ENCODE measurements around the gene CRYBG3. TPM values are rescaled to one million over a fixed set of nuclear protein-coding genes. Genes with fewer than 3 reads are reported as not detected.

The CRYBG3 gene
- total and polyA plus RNA-seq, 3 donors from 2014 or later = 39.7 to 49.8 (median 47.6) TPM

- 92 to 95% methylated on average over 1 of the region's 1 CpG for WGBS, 2 donors
- H3K36me3 ChIP-seq (ENCODE audit: low read depth, missing control alignments) = no peaks in the 10 kb centered on the region
- no peaks in the 10 kb centered on the region for H3K27me3 ChIP-seq
- H3K9me3 ChIP-seq = no peaks in the 10 kb centered on the region
- DNase-seq = no peak
- H3K4me3 ChIP-seq = no peak overlapping the region
- intact Hi-C loops (cut with DNase I; ENCODE audit: low total_unique reads) = no loop called here
- no peaks in the 10 kb centered on the region for H3K4me1 ChIP-seq
- H3K27ac ChIP-seq = no peak overlapping the region
- TF ChIP-seq CTCF (IDR thresholded peaks at IDR 0.05) (no peak), POLR2A (IDR thresholded peaks at IDR 0.05) (no peak)
Measured at GRCh38 chr3:97952872-97953271, 131.1 kb downstream of the CRYBG3 start.

GRCh38 chr3:97954228-97954827 is 132.5 kb downstream of the CRYBG3 start:
- Histone ChIP-seq H3K4me1 (no peaks in the 10 kb centered on the region), H3K27ac (no peak overlapping the region), H3K27me3 (no peaks in the 10 kb centered on the region), H3K36me3 (ENCODE audit: low read depth, missing control alignments) (no peaks in the 10 kb centered on the region), H3K4me3 (no peak overlapping the region), H3K9me3 (no peaks in the 10 kb centered on the region)
- WGBS, 2 donors = 81 to 86% methylated on average over 9 of the region's 9 CpGs
- TF ChIP-seq CTCF (IDR thresholded peaks at IDR 0.05) = no peak
- no peak for TF ChIP-seq POLR2A (IDR thresholded peaks at IDR 0.05)
- intact Hi-C loops (cut with DNase I; ENCODE audit: low total_unique reads) = no loop called here
- no peak for DNase-seq

- no peak for DNase-seq
- H3K27ac ChIP-seq = no peak overlapping the region
- WGBS, 2 donors = 87 to 97% methylated on average over 3 of the region's 3 CpGs
- H3K9me3 ChIP-seq = no peaks in the 10 kb centered on the region
- intact Hi-C loops (cut with DNase I; ENCODE audit: low total_unique reads) = no loop called here
- H3K4me1 ChIP-seq = no peaks in the 10 kb centered on the region
- TF ChIP-seq POLR2A (IDR thresholded peaks at IDR 0.05) (no peak), CTCF (IDR thresholded peaks at IDR 0.05) (no peak)
- no peaks in the 10 kb centered on the region for H3K27me3 ChIP-seq
- no peak overlapping the region for H3K4me3 ChIP-seq
- H3K36me3 ChIP-seq (ENCODE audit: low read depth, missing control alignments) = no peaks in the 10 kb centered on the region
Measured at GRCh38 chr3:97956051-97956450, 134.2 kb downstream of the CRYBG3 start.

- no peak overlapping the region for H3K27ac ChIP-seq
- H3K4me1 ChIP-seq = no peaks in the 10 kb centered on the region
- TF ChIP-seq POLR2A (IDR thresholded peaks at IDR 0.05) = no peak
- TF ChIP-seq CTCF (IDR thresholded peaks at IDR 0.05) = no peak
- H3K4me3 ChIP-seq = no peak overlapping the region
- 87 to 90% methylated on average over 8 of the region's 8 CpGs for WGBS, 2 donors
- intact Hi-C loops (cut with DNase I; ENCODE audit: low total_unique reads) = no loop called here
- H3K9me3 ChIP-seq = no peaks in the 10 kb centered on the region
- H3K36me3 ChIP-seq (ENCODE audit: low read depth, missing control alignments) = no peaks in the 10 kb centered on the region
- no peaks in the 10 kb centered on the region for H3K27me3 ChIP-seq
- no peak for DNase-seq
Measured at GRCh38 chr3:97957617-97958311, 136.0 kb downstream of the CRYBG3 start.

- TF ChIP-seq POLR2A (IDR thresholded peaks at IDR 0.05) (no peak), CTCF (IDR thresholded peaks at IDR 0.05) (no peak)
- no peaks in the 10 kb centered on the region for H3K4me1 ChIP-seq
Measured at GRCh38 chr3:97958396-97958795, 136.6 kb downstream of the CRYBG3 start.

More at GRCh38 chr3:97958396-97958795, 136.6 kb downstream of the CRYBG3 start:
- H3K9me3 ChIP-seq = no peaks in the 10 kb centered on the region
- no peaks in the 10 kb centered on the region for H3K36me3 ChIP-seq (ENCODE audit: low read depth, missing control alignments)
- no peaks in the 10 kb centered on the region for H3K27me3 ChIP-seq
- H3K27ac ChIP-seq = no peak overlapping the region
- DNase-seq = no peak
- 82 to 92% methylated on average over 2 of the region's 2 CpGs for WGBS, 2 donors
- H3K4me3 ChIP-seq = no peak overlapping the region
- intact Hi-C loops (cut with DNase I; ENCODE audit: low total_unique reads) = no loop called here
